Measurements from ENCODE around the gene FNTB. TPM values are rescaled to one million over a fixed set of nuclear protein-coding genes. Genes with fewer than 3 reads are reported as not detected.

The FNTB gene
- total and polyA plus RNA-seq, 2 donors (not counting 3 experiments of a cell fraction or from before 2014, with no cell fraction given): 21.0 to 21.6 TPM

DNA sequence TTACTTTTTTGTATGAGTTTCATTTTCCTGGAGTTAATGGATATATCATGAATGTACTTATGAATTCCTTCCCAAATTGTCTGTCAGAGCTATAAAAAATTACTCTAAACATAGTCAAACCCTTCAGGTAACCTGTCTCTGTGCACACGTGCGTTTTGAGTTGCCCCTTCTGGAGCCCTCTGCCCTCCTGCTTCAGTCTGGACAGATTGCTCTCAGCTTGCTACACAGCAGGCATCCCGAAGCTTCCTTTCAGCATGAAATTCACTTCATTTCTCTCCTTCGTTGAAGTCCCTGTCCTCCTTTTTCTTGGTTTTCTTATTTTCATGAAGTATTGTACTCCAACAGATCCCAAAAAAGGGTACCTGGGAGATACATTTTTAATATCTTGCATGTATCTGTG is 47.3 kb downstream of the FNTB start:
- intact Hi-C loops (cut with micrococcal nuclease): no loop called here
- ChIA-PET CTCF (interaction anchor here (0.6 to 2.1 kb wide), 5 partner anchors 10 to 36 kb away, joined by 3 to 5 read pairs (median 4); no protein-coding TSS in a partner anchor), POLR2A (interaction anchor here (0.5 kb wide), 1 partner anchor 12 kb away, joined by 4 read pairs; no protein-coding TSS in a partner anchor)
- no peaks in the 10 kb centered on the region for H3K9me1 ChIP-seq (replicated peaks; ENCODE audit: control insufficient read depth, extremely low read depth, insufficient read depth, low read length)
- no peak for DNase-seq (ENCODE audit: low read depth, low spot score)
- FAIRE-seq: no peak
- no peak overlapping the region for H3K9ac ChIP-seq (replicated peaks; ENCODE audit: extremely low read depth, insufficient read depth, low read length)
- H3K4me2 ChIP-seq (ENCODE audit: insufficient read depth, low read length): no peak overlapping the region
- H3K4me3 ChIP-seq (replicated peaks in 1 of 3; ENCODE audit: insufficient read depth in 1 of 3, low read depth in 1 of 3, low read length in 3 of 3): no peak overlapping the region
- no peak overlapping the region for H3K27ac ChIP-seq (ENCODE audit: insufficient read depth, low read depth, low read length)
- no peaks in the 10 kb centered on the region for H4K20me1 ChIP-seq (replicated peaks; ENCODE audit: control insufficient read depth, extremely low read depth, insufficient read depth, low read length)
- dilution Hi-C loops (cut with MboI; ENCODE audit: extremely low pct_ligation_motif_present, low sequenced_read_pairs): no loop called here
- no peaks in the 10 kb centered on the region for H3K79me2 ChIP-seq (ENCODE audit: control insufficient read depth, insufficient read depth, low read length)
- peaks cover 5% of the 10 kb centered on the region for H3K4me1 ChIP-seq (ENCODE audit: control insufficient read depth, extremely low read depth, insufficient read depth, low read length)
- no TSS peak for BruUV-seq (replicated peaks)
- H3K27me3 ChIP-seq (ENCODE audit: control insufficient read depth in 2 of 2, insufficient read depth in 2 of 2, low read length in 2 of 2): no peaks in the 10 kb centered on the region
- peaks cover 0 to 2% of the 10 kb centered on the region in 2 experiments for H3K36me3 ChIP-seq (ENCODE audit: control insufficient read depth in 2 of 2, extremely low read depth in 1 of 2, insufficient read depth in 2 of 2, low read length in 2 of 2)
- TF ChIP-seq POLR2AphosphoS5 (IDR thresholded peaks at IDR 0.05; ENCODE audit: insufficient read depth, low read depth, low read length) (no peak), FOS (IDR thresholded peaks at IDR 0.05; ENCODE audit: borderline replicate concordance, insufficient read depth, low read length) (no peak), GATA2 (IDR thresholded peaks at IDR 0.05; ENCODE audit: insufficient read depth, insufficient read length, low read depth, low read length) (no peak), JUN (IDR thresholded peaks at IDR 0.05; ENCODE audit: borderline replicate concordance, insufficient read depth, insufficient read length, low read depth) (no peak)
- TF ChIP-seq, protein P1, sequence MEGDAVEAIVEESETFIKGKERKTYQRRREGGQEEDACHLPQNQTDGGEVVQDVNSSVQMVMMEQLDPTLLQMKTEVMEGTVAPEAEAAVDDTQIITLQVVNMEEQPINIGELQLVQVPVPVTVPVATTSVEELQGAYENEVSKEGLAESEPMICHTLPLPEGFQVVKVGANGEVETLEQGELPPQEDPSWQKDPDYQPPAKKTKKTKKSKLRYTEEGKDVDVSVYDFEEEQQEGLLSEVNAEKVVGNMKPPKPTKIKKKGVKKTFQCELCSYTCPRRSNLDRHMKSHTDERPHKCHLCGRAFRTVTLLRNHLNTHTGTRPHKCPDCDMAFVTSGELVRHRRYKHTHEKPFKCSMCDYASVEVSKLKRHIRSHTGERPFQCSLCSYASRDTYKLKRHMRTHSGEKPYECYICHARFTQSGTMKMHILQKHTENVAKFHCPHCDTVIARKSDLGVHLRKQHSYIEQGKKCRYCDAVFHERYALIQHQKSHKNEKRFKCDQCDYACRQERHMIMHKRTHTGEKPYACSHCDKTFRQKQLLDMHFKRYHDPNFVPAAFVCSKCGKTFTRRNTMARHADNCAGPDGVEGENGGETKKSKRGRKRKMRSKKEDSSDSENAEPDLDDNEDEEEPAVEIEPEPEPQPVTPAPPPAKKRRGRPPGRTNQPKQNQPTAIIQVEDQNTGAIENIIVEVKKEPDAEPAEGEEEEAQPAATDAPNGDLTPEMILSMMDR (IDR thresholded peaks at IDR 0.05; ENCODE audit: extremely low read depth in 1 of 2, insufficient read depth in 1 of 2, low read depth in 1 of 2, low read length in 2 of 2): no peak
- H2AFZ ChIP-seq (ENCODE audit: low read depth, low read length): no peak overlapping the region
- H3K9me3 ChIP-seq (replicated peaks; ENCODE audit: control insufficient read depth, insufficient read depth, low read length): no peaks in the 10 kb centered on the region

DNA sequence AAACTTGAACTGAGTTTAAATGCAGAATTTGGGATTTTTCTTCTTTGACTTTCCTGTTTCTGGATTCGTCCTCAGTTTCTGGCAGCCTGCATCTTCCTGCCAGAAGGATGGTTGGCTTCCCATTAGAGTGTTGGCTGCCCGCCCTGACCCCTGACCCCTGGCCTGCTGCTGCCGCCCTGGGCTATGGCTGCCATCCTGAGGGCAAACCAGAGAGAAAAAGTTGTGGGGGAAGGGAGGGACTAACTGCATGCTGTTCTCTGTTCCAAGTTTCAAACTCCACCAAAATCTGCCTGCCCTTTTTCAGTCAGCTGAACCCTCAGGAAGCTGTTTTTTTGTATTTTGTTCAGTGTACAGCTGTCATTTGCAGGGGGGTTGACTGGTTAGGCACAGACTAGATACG is 48.4 kb downstream of the FNTB start:
- H3K27ac ChIP-seq (ENCODE audit: insufficient read depth, low read depth, low read length): no peak overlapping the region
- TF ChIP-seq POLR2A (IDR thresholded peaks at IDR 0.05; ENCODE audit: low read depth, low read length): no peak
- TF ChIP-seq FOS (IDR thresholded peaks at IDR 0.05; ENCODE audit: borderline replicate concordance, insufficient read depth, low read length): no peak
- TF ChIP-seq, protein P1 (IDR thresholded peaks at IDR 0.05; ENCODE audit: extremely low read depth in 1 of 2, insufficient read depth in 1 of 2, low read depth in 1 of 2, low read length in 2 of 2): no peak
- TF ChIP-seq GATA2 (IDR thresholded peaks at IDR 0.05; ENCODE audit: insufficient read depth, insufficient read length, low read depth, low read length): no peak
- TF ChIP-seq, protein P2, sequence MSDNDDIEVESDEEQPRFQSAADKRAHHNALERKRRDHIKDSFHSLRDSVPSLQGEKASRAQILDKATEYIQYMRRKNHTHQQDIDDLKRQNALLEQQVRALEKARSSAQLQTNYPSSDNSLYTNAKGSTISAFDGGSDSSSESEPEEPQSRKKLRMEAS (IDR thresholded peaks at IDR 0.05; ENCODE audit: insufficient read depth, insufficient read length): no peak
- TF ChIP-seq JUN (IDR thresholded peaks at IDR 0.05; ENCODE audit: borderline replicate concordance, insufficient read depth, insufficient read length, low read depth): no peak
- no peak for TF ChIP-seq POLR2AphosphoS5 (IDR thresholded peaks at IDR 0.05; ENCODE audit: insufficient read depth, low read depth, low read length)
- FAIRE-seq: peak; percentile 58
- dilution Hi-C loops (cut with MboI; ENCODE audit: extremely low pct_ligation_motif_present, low sequenced_read_pairs) (no loop called here), intact Hi-C loops (cut with micrococcal nuclease) (no loop called here)
- H3K79me2 ChIP-seq (ENCODE audit: control insufficient read depth, insufficient read depth, low read length): no peaks in the 10 kb centered on the region
- no peaks in the 10 kb centered on the region for H3K9me3 ChIP-seq (replicated peaks; ENCODE audit: control insufficient read depth, insufficient read depth, low read length)
- no peak overlapping the region for H3K4me2 ChIP-seq (ENCODE audit: insufficient read depth, low read length)
- peaks cover 5% of the 10 kb centered on the region for H3K4me1 ChIP-seq (ENCODE audit: control insufficient read depth, extremely low read depth, insufficient read depth, low read length)
- CTCF ChIA-PET: interaction anchor here (2.1 to 2.5 kb wide), 2 partner anchors 13 to 15 kb away, joined by 5 to 12 read pairs; no protein-coding TSS in a partner anchor
- H3K36me3 ChIP-seq (ENCODE audit: control insufficient read depth in 2 of 2, extremely low read depth in 1 of 2, insufficient read depth in 2 of 2, low read length in 2 of 2): peaks cover 0 to 2% of the 10 kb centered on the region in 2 experiments
- H4K20me1 ChIP-seq (replicated peaks; ENCODE audit: control insufficient read depth, extremely low read depth, insufficient read depth, low read length): no peaks in the 10 kb centered on the region
- POLR2A ChIA-PET: no interaction called here
- H3K4me3 ChIP-seq (replicated peaks in 1 of 3; ENCODE audit: insufficient read depth in 1 of 3, low read depth in 1 of 3, low read length in 3 of 3): no peak overlapping the region
- no peak overlapping the region for H2AFZ ChIP-seq (ENCODE audit: low read depth, low read length)
- peak; percentile 53 for DNase-seq (ENCODE audit: low read depth, low spot score)
- no peak overlapping the region for H3K9ac ChIP-seq (replicated peaks; ENCODE audit: extremely low read depth, insufficient read depth, low read length)
- H3K9me1 ChIP-seq (replicated peaks; ENCODE audit: control insufficient read depth, extremely low read depth, insufficient read depth, low read length): no peaks in the 10 kb centered on the region
- H3K27me3 ChIP-seq (ENCODE audit: control insufficient read depth in 2 of 2, insufficient read depth in 2 of 2, low read length in 2 of 2): no peaks in the 10 kb centered on the region
- BruUV-seq (replicated peaks): no TSS peak

All from endothelial cell of umbilical vein (primary cell).